Measurements from ENCODE around the gene GSTT2B. TPM values are rescaled to one million over a fixed set of nuclear protein-coding genes. Genes with fewer than 3 reads are reported as not detected.

Gene GSTT2B
- total and polyA plus RNA-seq, 10 of the 15 experiments (the other 5 are each of a cell fraction or from before 2014, with no cell fraction given): 0.15 to 0.29 (median 0.21) TPM; not detected in 7

DNA sequence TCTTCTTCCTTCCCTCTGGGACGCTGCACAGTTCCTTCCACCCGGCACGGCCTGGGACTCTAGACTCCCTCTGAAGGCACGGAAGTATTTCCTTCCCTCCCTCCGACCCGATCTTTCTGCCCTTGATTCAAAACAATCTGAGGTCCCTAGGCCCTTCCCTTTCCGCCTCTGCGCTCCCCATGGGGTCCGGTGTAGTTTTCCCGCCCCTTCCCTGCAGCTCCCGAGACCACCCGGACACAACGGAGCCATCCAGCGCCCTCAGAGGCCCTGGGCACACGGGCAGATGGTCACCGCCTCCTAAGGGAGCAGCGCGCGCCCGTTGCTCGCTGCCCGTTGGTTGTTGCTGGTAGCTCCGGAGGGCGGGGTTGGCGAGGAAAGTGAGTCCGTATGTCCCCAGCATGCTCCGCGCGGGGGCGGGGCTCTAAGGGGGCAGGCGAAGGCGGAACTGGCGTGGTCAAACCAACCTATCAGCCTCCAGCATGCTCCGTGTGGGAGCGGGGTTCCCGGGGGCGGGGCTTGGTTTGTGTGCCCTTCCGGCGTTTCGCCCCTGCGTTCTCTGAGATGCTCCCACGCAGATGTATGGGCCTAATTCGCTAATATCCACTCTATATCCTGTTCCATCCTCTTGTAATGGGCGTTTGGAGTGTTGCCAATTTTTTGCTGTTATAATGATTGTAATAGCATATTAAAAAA is 47.2 kb downstream of the GSTT2B start (continued):
- TF ChIP-seq, protein P1, sequence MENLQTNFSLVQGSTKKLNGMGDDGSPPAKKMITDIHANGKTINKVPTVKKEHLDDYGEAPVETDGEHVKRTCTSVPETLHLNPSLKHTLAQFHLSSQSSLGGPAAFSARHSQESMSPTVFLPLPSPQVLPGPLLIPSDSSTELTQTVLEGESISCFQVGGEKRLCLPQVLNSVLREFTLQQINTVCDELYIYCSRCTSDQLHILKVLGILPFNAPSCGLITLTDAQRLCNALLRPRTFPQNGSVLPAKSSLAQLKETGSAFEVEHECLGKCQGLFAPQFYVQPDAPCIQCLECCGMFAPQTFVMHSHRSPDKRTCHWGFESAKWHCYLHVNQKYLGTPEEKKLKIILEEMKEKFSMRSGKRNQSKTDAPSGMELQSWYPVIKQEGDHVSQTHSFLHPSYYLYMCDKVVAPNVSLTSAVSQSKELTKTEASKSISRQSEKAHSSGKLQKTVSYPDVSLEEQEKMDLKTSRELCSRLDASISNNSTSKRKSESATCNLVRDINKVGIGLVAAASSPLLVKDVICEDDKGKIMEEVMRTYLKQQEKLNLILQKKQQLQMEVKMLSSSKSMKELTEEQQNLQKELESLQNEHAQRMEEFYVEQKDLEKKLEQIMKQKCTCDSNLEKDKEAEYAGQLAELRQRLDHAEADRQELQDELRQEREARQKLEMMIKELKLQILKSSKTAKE (IDR thresholded peaks at IDR 0.05; ENCODE audit: low read depth, poor library complexity, severe bottlenecking): peak; percentile 13
- TF ChIP-seq ESRRA (IDR thresholded peaks at IDR 0.05; ENCODE audit: low read length) (no peak), POLR2AphosphoS2 (IDR thresholded peaks at IDR 0.05; ENCODE audit: low read depth, low read length) (peak; percentile 96), PAX5 (IDR thresholded peaks at IDR 0.05; ENCODE audit: borderline replicate concordance, low read depth, low read length) (no peak), BHLHE40 (IDR thresholded peaks at IDR 0.05; ENCODE audit: borderline replicate concordance in 1 of 2, low read depth in 2 of 2, low read length in 1 of 2) (peak in 1 of 2 experiments; percentile 43; a peak in 1 of 4 replicates), SREBF2 (IDR thresholded peaks at IDR 0.05; ENCODE audit: low read length) (no peak; the same call in 1 of the 2 replicates), JUND (IDR thresholded peaks at IDR 0.05; ENCODE audit: low read depth, low read length) (no peak), NFIC (IDR thresholded peaks at IDR 0.05; ENCODE audit: low read depth, low read length) (no peak), MEF2B (IDR thresholded peaks at IDR 0.05; ENCODE audit: partially characterized antibody, poor library complexity, severe bottlenecking) (no peak), NR2F1 (conservative IDR thresholded peaks at IDR 0.05) (no peak), GATAD2B (conservative IDR thresholded peaks at IDR 0.05; ENCODE audit: low read depth) (no peak; the same call in 1 of the 2 replicates), MYC (IDR thresholded peaks at IDR 0.05; ENCODE audit: insufficient read depth, insufficient read length, insufficient replicate concordance, low read length, severe bottlenecking) (no peak), ZNF24 (IDR thresholded peaks at IDR 0.05) (no peak), ETV6 (conservative IDR thresholded peaks at IDR 0.05 in 1 of 2, IDR thresholded peaks at IDR 0.05 in 1 of 2; ENCODE audit: borderline replicate concordance in 1 of 2, low read depth in 1 of 2) (peak in 1 of 2 experiments; percentile 15; a peak in 1 of 4 replicates), SMC3 (IDR thresholded peaks at IDR 0.05; ENCODE audit: borderline replicate concordance, low read length) (no peak), SRF (IDR thresholded peaks at IDR 0.05; ENCODE audit: low read depth in 2 of 2, low read length in 2 of 2) (0 out of 4 replicates have a peak, but pooled peaks of 1 of the 2 experiments have one; percentile 21), MTA2 (IDR thresholded peaks at IDR 0.05; ENCODE audit: low read depth) (no peak), BCL11A (IDR thresholded peaks at IDR 0.05; ENCODE audit: low read depth, low read length) (no peak), BACH1 (IDR thresholded peaks at IDR 0.05; ENCODE audit: borderline replicate concordance) (peak; percentile 64)
- TF ChIP-seq, protein P2, sequence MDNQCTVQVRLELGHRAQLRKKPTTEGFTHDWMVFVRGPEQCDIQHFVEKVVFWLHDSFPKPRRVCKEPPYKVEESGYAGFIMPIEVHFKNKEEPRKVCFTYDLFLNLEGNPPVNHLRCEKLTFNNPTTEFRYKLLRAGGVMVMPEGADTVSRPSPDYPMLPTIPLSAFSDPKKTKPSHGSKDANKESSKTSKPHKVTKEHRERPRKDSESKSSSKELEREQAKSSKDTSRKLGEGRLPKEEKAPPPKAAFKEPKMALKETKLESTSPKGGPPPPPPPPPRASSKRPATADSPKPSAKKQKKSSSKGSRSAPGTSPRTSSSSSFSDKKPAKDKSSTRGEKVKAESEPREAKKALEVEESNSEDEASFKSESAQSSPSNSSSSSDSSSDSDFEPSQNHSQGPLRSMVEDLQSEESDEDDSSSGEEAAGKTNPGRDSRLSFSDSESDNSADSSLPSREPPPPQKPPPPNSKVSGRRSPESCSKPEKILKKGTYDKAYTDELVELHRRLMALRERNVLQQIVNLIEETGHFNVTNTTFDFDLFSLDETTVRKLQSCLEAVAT (IDR thresholded peaks at IDR 0.05): peak; percentile 34; the same call in 1 of the 2 replicates
- TF ChIP-seq, protein P3, sequence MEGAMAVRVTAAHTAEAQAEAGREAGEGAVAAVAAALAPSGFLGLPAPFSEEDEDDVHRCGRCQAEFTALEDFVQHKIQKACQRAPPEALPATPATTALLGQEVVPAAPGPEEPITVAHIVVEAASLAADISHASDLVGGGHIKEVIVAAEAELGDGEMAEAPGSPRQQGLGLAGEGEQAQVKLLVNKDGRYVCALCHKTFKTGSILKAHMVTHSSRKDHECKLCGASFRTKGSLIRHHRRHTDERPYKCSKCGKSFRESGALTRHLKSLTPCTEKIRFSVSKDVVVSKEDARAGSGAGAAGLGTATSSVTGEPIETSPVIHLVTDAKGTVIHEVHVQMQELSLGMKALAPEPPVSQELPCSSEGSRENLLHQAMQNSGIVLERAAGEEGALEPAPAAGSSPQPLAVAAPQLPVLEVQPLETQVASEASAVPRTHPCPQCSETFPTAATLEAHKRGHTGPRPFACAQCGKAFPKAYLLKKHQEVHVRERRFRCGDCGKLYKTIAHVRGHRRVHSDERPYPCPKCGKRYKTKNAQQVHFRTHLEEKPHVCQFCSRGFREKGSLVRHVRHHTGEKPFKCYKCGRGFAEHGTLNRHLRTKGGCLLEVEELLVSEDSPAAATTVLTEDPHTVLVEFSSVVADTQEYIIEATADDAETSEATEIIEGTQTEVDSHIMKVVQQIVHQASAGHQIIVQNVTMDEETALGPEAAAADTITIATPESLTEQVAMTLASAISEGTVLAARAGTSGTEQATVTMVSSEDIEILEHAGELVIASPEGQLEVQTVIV (IDR thresholded peaks at IDR 0.05; ENCODE audit: borderline replicate concordance, partially characterized antibody): peak; percentile 37
- TF ChIP-seq, protein P4, sequence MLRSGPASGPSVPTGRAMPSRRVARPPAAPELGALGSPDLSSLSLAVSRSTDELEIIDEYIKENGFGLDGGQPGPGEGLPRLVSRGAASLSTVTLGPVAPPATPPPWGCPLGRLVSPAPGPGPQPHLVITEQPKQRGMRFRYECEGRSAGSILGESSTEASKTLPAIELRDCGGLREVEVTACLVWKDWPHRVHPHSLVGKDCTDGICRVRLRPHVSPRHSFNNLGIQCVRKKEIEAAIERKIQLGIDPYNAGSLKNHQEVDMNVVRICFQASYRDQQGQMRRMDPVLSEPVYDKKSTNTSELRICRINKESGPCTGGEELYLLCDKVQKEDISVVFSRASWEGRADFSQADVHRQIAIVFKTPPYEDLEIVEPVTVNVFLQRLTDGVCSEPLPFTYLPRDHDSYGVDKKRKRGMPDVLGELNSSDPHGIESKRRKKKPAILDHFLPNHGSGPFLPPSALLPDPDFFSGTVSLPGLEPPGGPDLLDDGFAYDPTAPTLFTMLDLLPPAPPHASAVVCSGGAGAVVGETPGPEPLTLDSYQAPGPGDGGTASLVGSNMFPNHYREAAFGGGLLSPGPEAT (IDR thresholded peaks at IDR 0.05; ENCODE audit: low read depth): no peak
